GM06990 (cell line): ENCODE data around the gene PNMA6E.

Experiments
- DNase-seq: peaks from one replicate; pipeline ENCODE4 v3.0.0-alpha.2; 2011; ENCODE audit not compliant: insufficient read length; ENCODE audit errors: extremely low read depth
- H3K27me3 ChIP-seq: replicated peaks from 2 replicates; pipeline ENCODE4 v1.6.0; 2011; ENCODE audit warnings: low read length; ENCODE audit not compliant: control insufficient read depth, insufficient read depth
- H3K36me3 ChIP-seq: 2 replicates; pipeline ENCODE4 v1.5.1; 2011; ENCODE audit warnings: low read length; ENCODE audit not compliant: control insufficient read depth, insufficient read depth
- H3K4me3 ChIP-seq: replicated peaks from 2 replicates; pipeline ENCODE4 v1.5.1; 2011; ENCODE audit warnings: low read depth, mild to moderate bottlenecking, control low read depth, low read length
- CTCF ChIP-seq: IDR thresholded peaks from 2 replicates; pipeline ENCODE4 v1.5.1; 2011; ENCODE audit warnings: low read length, control low read depth, mild to moderate bottlenecking, inconsistent platforms; ENCODE audit not compliant: insufficient read depth, poor library complexity, severe bottlenecking

The PNMA6E gene

DNA sequence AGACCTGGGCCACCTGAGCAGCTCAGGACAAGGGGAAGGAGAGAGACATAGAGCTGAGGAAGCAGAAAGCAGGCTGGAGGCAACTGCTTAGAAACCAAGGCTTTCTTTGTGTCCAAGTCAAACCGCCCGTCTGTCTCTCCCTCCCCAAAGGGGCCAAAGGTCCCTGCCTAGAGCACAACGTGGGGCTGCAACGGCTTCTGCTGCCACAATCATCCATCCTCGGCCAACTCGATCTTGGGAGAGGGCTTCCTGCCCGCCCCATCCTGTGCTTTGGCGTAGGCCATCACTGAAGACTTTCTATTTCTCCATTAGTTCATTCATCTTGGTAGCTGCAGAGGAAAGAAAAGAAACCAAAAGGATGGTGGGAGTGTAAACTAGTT lies 46.4 kb upstream of the PNMA6E start:
- no peak for TF ChIP-seq CTCF
- Histone ChIP-seq H3K4me3 (no peak overlapping the region), H3K36me3 (no peaks in the 10 kb centered on the region), H3K27me3 (no peaks in the 10 kb centered on the region)
- no peak for DNase-seq

GRCh38 chrX:153446950-153447580 lies 45.9 kb upstream of the PNMA6E start:
- no peak for TF ChIP-seq CTCF
- Histone ChIP-seq H3K27me3 (no peaks in the 10 kb centered on the region), H3K4me3 (no peak overlapping the region), H3K36me3 (no peaks in the 10 kb centered on the region)
- DNase-seq: no peak

- DNase-seq: no peak
- H3K36me3 ChIP-seq: no peaks in the 10 kb centered on the region
- H3K4me3 ChIP-seq: no peak overlapping the region
- no peak for TF ChIP-seq CTCF
- no peaks in the 10 kb centered on the region for H3K27me3 ChIP-seq
Observed at GRCh38 chrX:153446636-153446936, 45.4 kb upstream of the PNMA6E start.

DNA sequence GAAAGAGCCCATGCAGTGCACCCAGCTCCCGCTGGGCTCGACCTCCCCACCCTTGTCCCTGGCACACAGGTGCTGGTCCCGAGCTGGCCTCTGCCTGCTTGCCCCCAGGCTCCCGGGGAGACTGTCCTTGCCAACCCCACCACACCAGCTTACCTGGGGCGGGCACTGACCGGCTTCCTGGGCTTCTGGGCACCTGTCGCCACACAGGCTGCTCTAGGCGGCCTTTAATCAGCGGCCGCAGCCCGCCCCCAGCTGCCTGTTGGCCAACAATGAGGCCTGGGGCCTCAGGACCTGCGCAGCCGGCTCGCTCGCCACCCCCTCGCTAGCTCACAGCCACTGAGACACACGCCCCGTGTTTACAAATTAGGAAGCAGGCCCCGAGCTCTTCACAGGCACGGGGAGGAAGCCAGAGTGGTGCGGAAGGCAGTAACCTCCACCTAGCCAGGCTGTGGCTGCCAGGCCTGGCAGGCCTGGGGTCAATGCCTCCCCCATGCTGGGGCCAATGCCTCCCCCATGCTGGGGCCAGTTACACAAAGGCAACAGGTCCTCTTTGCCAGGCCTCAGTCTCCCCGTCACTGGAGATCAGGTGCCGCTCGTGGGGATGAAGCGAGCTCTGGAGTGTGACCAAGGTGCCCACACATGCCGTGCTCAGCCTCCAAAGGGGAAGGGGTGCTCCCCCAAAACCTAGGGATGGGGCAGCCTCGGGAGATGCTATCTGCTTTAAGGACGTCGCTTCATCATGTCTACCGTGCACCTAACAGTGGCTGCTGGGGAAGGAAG lies 44.9 kb upstream of the PNMA6E start, which contains the start of gene TREX2:
TSS of gene TREX2 (minus strand) at position 201 of the 780 bp plus-strand sequence. CDS start 626 bp downstream, outside the sequence.
- no peaks in the 10 kb centered on the region for H3K27me3 ChIP-seq
- H3K36me3 ChIP-seq: no peaks in the 10 kb centered on the region
- DNase-seq: no peak
- no peak for TF ChIP-seq CTCF
- no peak within 1 kb of the TSS for H3K4me3 ChIP-seq

- no peak for TF ChIP-seq CTCF
- Histone ChIP-seq H3K4me3 (no peak overlapping the region), H3K36me3 (no peaks in the 10 kb centered on the region), H3K27me3 (no peaks in the 10 kb centered on the region)
- no peak for DNase-seq
Observed at GRCh38 chrX:153445106-153445855, 44.1 kb upstream of the PNMA6E start.
